H9 (cell line): ENCODE data around the gene DISC1. TPM values are rescaled to one million over a fixed set of nuclear protein-coding genes. Genes with fewer than 3 reads are reported as not detected.

Experiments
- DNase-seq: peaks from one replicate; pipeline ENCODE4 v3.0.0-alpha.2; 2017
- H2AFZ ChIP-seq: one replicate; pipeline ENCODE4 v1.6.1; 2013; ENCODE audit warnings: mild to moderate bottlenecking, low read length, control low read depth, moderate library complexity
- H2AK5ac ChIP-seq: 2 replicates; pipeline ENCODE4 v1.6.1; 2013; ENCODE audit warnings: low read length, control low read depth, mixed read lengths; ENCODE audit not compliant: insufficient read length
- H2BK120ac ChIP-seq: one replicate; pipeline ENCODE4 v1.6.1; 2013; ENCODE audit warnings: low read depth, mild to moderate bottlenecking, low read length, control low read depth, inconsistent platforms; ENCODE audit not compliant: poor library complexity, severe bottlenecking
- H2BK12ac ChIP-seq: 2 replicates; pipeline ENCODE4 v1.6.1; 2013; ENCODE audit warnings: low read length, control low read depth, mixed read lengths, low read depth; ENCODE audit not compliant: insufficient read length
- H2BK15ac ChIP-seq: 2 replicates; pipeline ENCODE4 v1.6.1; 2013; ENCODE audit warnings: low read depth, low read length, control low read depth
- H2BK20ac ChIP-seq: one replicate; pipeline ENCODE4 v1.6.1; 2013; ENCODE audit warnings: low read depth, mild to moderate bottlenecking, low read length, control low read depth, inconsistent platforms; ENCODE audit not compliant: poor library complexity, severe bottlenecking
- H2BK5ac ChIP-seq: 2 replicates; pipeline ENCODE4 v1.6.1; 2013; ENCODE audit warnings: low read length, control low read depth, mixed read lengths; ENCODE audit not compliant: insufficient read length
- H3K14ac ChIP-seq: 2 replicates; pipeline ENCODE4 v1.6.1; 2013; ENCODE audit warnings: low read length, control low read depth; ENCODE audit not compliant: insufficient read depth
- H3K18ac ChIP-seq: 2 replicates; pipeline ENCODE4 v1.6.1; 2013; ENCODE audit warnings: low read depth, mild to moderate bottlenecking, mixed read lengths, low read length, control low read depth; ENCODE audit not compliant: insufficient read length
- H3K23ac ChIP-seq: 2 replicates; pipeline ENCODE4 v1.6.1; 2013; ENCODE audit warnings: low read length, control low read depth, mixed read lengths, low read depth; ENCODE audit not compliant: insufficient read length
- H3K23me2 ChIP-seq: 2 replicates; pipeline ENCODE4 v1.6.1; 2013; ENCODE audit warnings: low read depth, mild to moderate bottlenecking, mixed read lengths, low read length, control low read depth; ENCODE audit not compliant: insufficient read length, poor library complexity, severe bottlenecking
- H3K27ac ChIP-seq: 2 replicates; pipeline ENCODE4 v1.5.1; 2013; ENCODE audit warnings: low read length, control low read depth, mixed read lengths, low read depth; ENCODE audit not compliant: insufficient read length
- H3K27me3 ChIP-seq: 2 replicates; pipeline ENCODE4 v1.6.1; 2013; ENCODE audit warnings: low read length, control low read depth, inconsistent platforms; ENCODE audit not compliant: insufficient read depth
- H3K4ac ChIP-seq: 2 replicates; pipeline ENCODE4 v1.6.1; 2013; ENCODE audit warnings: low read depth, mild to moderate bottlenecking, control low read depth, inconsistent platforms, low read length, moderate library complexity
- H3K4me1 ChIP-seq: 2 replicates; pipeline ENCODE4 v1.6.1; 2013; ENCODE audit warnings: low read length, control low read depth, inconsistent platforms; ENCODE audit not compliant: insufficient read depth
- H3K4me2 ChIP-seq: 2 replicates; pipeline ENCODE4 v1.6.1; 2013; ENCODE audit warnings: low read length, control low read depth, mixed read lengths; ENCODE audit not compliant: insufficient read length, insufficient read depth
- H3K56ac ChIP-seq: 2 replicates; pipeline ENCODE4 v1.6.1; 2013; ENCODE audit warnings: low read depth, mild to moderate bottlenecking, mixed read lengths, low read length, control low read depth; ENCODE audit not compliant: insufficient read length
- H3K79me1 ChIP-seq: 2 replicates; pipeline ENCODE4 v1.6.1; 2013; ENCODE audit warnings: low read depth, mild to moderate bottlenecking, moderate library complexity, low read length, control low read depth, inconsistent platforms; ENCODE audit not compliant: insufficient read depth, poor library complexity, severe bottlenecking
- H3K79me2 ChIP-seq: 2 replicates; pipeline ENCODE4 v1.6.1; 2013; ENCODE audit warnings: low read length, control low read depth, inconsistent platforms; ENCODE audit not compliant: insufficient read depth
- H3K9ac ChIP-seq: 2 replicates; pipeline ENCODE4 v1.6.1; 2013; ENCODE audit warnings: low read length, control low read depth, mixed read lengths; ENCODE audit not compliant: insufficient read length; ENCODE audit errors: extremely low read depth
- H3K9me3 ChIP-seq: one replicate; pipeline ENCODE4 v1.6.1; 2013; ENCODE audit warnings: low read depth, low read length, inconsistent platforms; ENCODE audit not compliant: control insufficient read depth
- H3T11ph ChIP-seq: one replicate; pipeline ENCODE4 v1.6.1; 2013; ENCODE audit warnings: mild to moderate bottlenecking, low read length, control low read depth, inconsistent platforms
- H4K20me1 ChIP-seq: one replicate; pipeline ENCODE4 v1.6.1; 2013; ENCODE audit not compliant: control insufficient read depth, insufficient read length, insufficient read depth
- H4K5ac ChIP-seq: 2 replicates; pipeline ENCODE4 v1.6.1; 2013; ENCODE audit warnings: low read depth, mild to moderate bottlenecking, mixed read lengths, low read length, control low read depth; ENCODE audit not compliant: insufficient read length
- H4K8ac ChIP-seq: replicated peaks from 2 replicates; pipeline ENCODE4 v1.6.1; 2013; ENCODE audit warnings: low read length, control low read depth, mixed read lengths, low read depth; ENCODE audit not compliant: insufficient read length
- H4K91ac ChIP-seq: 2 replicates; pipeline ENCODE4 v1.6.1; 2013; ENCODE audit warnings: low read depth, mild to moderate bottlenecking, moderate library complexity, mixed read lengths, low read length, control low read depth; ENCODE audit not compliant: insufficient read length
- H3K27ac Mint-ChIP-seq, 3 experiments: 2 replicates in 2 of 3; 3 replicates in 1 of 3; pipeline ENCODE4 v1.8.0; 2020 to 2021; ENCODE audit warnings: mixed read lengths in 3 of 3, mild to moderate bottlenecking in 1 of 3, moderate library complexity in 1 of 3
- H3K27me3 Mint-ChIP-seq: 2 replicates; pipeline ENCODE4 v1.8.0; 2021; ENCODE audit warnings: low read depth, mild to moderate bottlenecking, moderate library complexity, mixed read lengths
- H3K36me3 Mint-ChIP-seq, 3 experiments: 2 replicates in 2 of 3; 3 replicates in 1 of 3; pipeline ENCODE4 v1.8.0; 2020 to 2021; ENCODE audit warnings: low read depth in 3 of 3, mixed read lengths in 3 of 3; ENCODE audit not compliant: insufficient read depth in 1 of 3
- H3K4me1 Mint-ChIP-seq, 2 experiments: 2 replicates each; pipeline ENCODE4 v1.8.0; 2020; ENCODE audit warnings: mixed read lengths in 2 of 2
- H3K4me3 Mint-ChIP-seq, 2 experiments: 2 replicates in 1 of 2; 3 replicates in 1 of 2; pipeline ENCODE4 v1.8.0; 2020 to 2021; ENCODE audit warnings: mild to moderate bottlenecking in 2 of 2, mixed read lengths in 2 of 2, moderate library complexity in 1 of 2
- H3K9me3 Mint-ChIP-seq, 2 experiments: 2 replicates in 1 of 2; 3 replicates in 1 of 2; pipeline ENCODE4 v1.8.0; 2020; ENCODE audit warnings: mild to moderate bottlenecking in 2 of 2, mixed read lengths in 2 of 2, moderate library complexity in 1 of 2
- CTCF ChIP-seq: fragments of 200-600 bp; sonication (generic); conservative IDR thresholded peaks from 3 replicates; pipeline ENCODE4 v1.8.0; 2021; ENCODE audit warnings: antibody characterized with exemption, mild to moderate bottlenecking
- WGBS: extraction: QIAGEN DNeasy Blood & Tissue Kit; methylation state at CpG from one replicate; pipeline ENCODE4 v1.1.7; 2013; ENCODE audit warnings: missing lambda C conversion rate, low lambda C conversion rate, mixed read lengths; ENCODE audit not compliant: insufficient read length; ENCODE audit errors: extremely low coverage; 5-methylcytosine and 5-hydroxymethylcytosine counted together
- total RNA-seq: library from RNA; stranded (reverse); gene quantifications from 2 replicates; pipeline ENCODE4 v1.2.1, GENCODE V29; 2021

DISC1 gene
- total RNA-seq, 1 experiment from 2014 or later, result 2.5 TPM

DNA sequence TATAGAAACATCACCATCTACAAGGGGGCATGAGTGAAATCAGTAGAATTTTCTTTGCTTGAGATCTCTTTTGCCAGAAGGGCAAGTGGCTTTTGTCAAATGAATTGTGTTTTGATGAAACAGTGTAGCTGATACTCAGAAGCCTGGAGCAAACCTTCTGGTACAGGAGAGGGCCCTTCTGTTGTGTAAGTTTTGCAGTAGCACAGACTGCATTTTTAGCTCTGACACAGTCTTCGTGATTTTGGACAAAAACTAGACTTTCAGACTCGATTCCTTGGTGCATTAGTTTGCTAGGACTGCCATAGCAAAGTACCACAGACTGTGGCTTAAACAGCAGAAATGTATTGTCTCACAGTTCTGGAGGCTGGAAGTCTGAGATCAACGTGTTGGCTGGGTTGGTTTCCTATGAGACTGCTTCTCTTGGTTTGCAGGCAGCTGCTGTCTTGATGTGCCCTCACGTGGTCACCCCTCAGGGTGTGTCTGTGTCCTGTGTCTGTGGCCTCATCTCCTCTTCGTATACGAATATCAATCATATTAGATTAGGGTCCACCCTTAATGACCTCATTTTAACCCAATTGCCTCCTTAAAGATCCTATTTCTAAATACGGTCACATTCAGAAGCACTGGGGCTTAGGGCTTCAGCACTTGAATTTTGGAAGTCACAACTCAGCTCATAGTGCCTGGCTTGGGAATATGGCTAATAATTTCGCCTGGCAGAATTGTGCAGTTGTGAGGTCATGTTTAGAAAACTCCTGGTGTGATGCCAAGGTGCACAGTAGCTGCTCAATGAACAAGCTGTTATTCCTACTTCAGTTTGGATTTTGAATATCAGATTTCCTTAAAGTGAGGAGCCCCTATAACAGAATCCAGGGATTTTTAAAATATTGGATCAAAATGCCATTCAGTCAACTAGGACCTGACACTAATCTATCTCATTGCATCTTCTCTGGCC, 21.2 kb upstream of the DISC1 start:
- H3K36me3 Mint-ChIP-seq, result no peaks in the 10 kb centered on the region
- H3K56ac ChIP-seq, result no peak overlapping the region
- no CpG with 5 or more reads among the region's 8 CpGs for WGBS

More for the DNA sequence above, 21.2 kb upstream of the DISC1 start:
- Histone ChIP-seq H3K79me1 (no peaks in the 10 kb centered on the region), H3K27me3 (no peaks in the 10 kb centered on the region), H3K79me2 (no peaks in the 10 kb centered on the region), H3K4me1 (peaks cover 2% of the 10 kb centered on the region; the same call in 1 of the 2 replicates), H2BK15ac (no peak overlapping the region), H3K9me3 (no peaks in the 10 kb centered on the region), H3K27ac (no peak overlapping the region), H4K8ac (no peak overlapping the region), H3K23ac (no peak overlapping the region), H3K9ac (no peak overlapping the region), H3T11ph (no peak overlapping the region), H2BK5ac (no peak overlapping the region), H3K18ac (no peak overlapping the region), H3K4ac (no peak overlapping the region), H4K20me1 (no peaks in the 10 kb centered on the region), H2BK120ac (no peak overlapping the region), H2AFZ (no peak overlapping the region), H2BK12ac (no peak overlapping the region), H3K14ac (no peak overlapping the region), H3K23me2 (no peaks in the 10 kb centered on the region), H2AK5ac (no peak overlapping the region), H4K5ac (no peak overlapping the region), H2BK20ac (no peak overlapping the region), H4K91ac (no peak overlapping the region), H3K4me2 (no peak overlapping the region)
- Mint-ChIP-seq H3K27me3 (peaks cover 43% of the 10 kb centered on the region), H3K4me1 (peaks cover 5% of the 10 kb centered on the region in 2 experiments), H3K9me3 (no peaks in the 10 kb centered on the region; a peak in 2 of 5 replicates), H3K4me3 (no peak overlapping the region), H3K27ac (no peak overlapping the region)
- no peak for TF ChIP-seq CTCF
- DNase-seq, result no peak
